Suprapubic skin (tissue), 4 donors: ENCODE data around the gene DDX18. TPM values are rescaled to one million over a fixed set of nuclear protein-coding genes. Genes with fewer than 3 reads are reported as not detected.

Experiments used
- DNase-seq, 2 donors: peaks; one replicate each; pipeline ENCODE4 v3.0.0-alpha.2; 2019; ENCODE audit warnings: low spot score in 2 of 2
- H3K27ac ChIP-seq: fragments of 200-600 bp; sonication (generic); one replicate; pipeline ENCODE4 v1.5.1; 2019
- H3K27me3 ChIP-seq: fragments of 200-600 bp; sonication (generic); one replicate; pipeline ENCODE4 v1.5.1; 2019
- H3K36me3 ChIP-seq: fragments of 200-600 bp; sonication (generic); one replicate; pipeline ENCODE4 v1.5.1; 2019
- H3K4me1 ChIP-seq: fragments of 200-600 bp; sonication (generic); one replicate; pipeline ENCODE4 v1.5.1; 2019
- H3K4me3 ChIP-seq: fragments of 200-600 bp; sonication (generic); one replicate; pipeline ENCODE4 v1.5.1; 2019; ENCODE audit warnings: mild to moderate bottlenecking
- H3K9me3 ChIP-seq: fragments of 200-600 bp; sonication (generic); one replicate; pipeline ENCODE4 v1.5.1; 2019
- CTCF ChIP-seq, 2 donors: fragments of 200-600 bp in 1 of 2; fragments of 450-650 bp in 1 of 2; sonication (generic) in 1 of 2; IDR thresholded peaks; one replicate each; pipeline ENCODE4 v1.5.1; 2016 to 2019; ENCODE audit warnings: antibody characterized with exemption in 2 of 2, mild to moderate bottlenecking in 1 of 2, moderate library complexity in 1 of 2
- EP300 ChIP-seq: sonication (generic); formaldehyde crosslinking; IDR thresholded peaks from one replicate; pipeline ENCODE4 v1.6.1; 2017; ENCODE audit warnings: antibody characterized with exemption
- POLR2A ChIP-seq, 2 donors: fragments of 450-650 bp; IDR thresholded peaks; one replicate each; pipeline ENCODE4 v1.6.1; 2017; ENCODE audit warnings: antibody characterized with exemption in 2 of 2, mild to moderate bottlenecking in 2 of 2, moderate library complexity in 2 of 2
- POLR2AphosphoS5 ChIP-seq, 3 donors: sonication (generic); formaldehyde crosslinking; IDR thresholded peaks; one replicate each; pipeline ENCODE4 v1.6.1; 2017; ENCODE audit warnings: antibody characterized with exemption in 3 of 3
- WGBS: methylation state at CpG from one replicate; pipeline ENCODE4 v1.1.5; 2018; 5-methylcytosine and 5-hydroxymethylcytosine counted together
- total RNA-seq, 4 donors: library from RNA; depleted of rRNA; stranded (reverse); fragments of >200 nt; gene quantifications; one replicate each; pipeline ENCODE4 v1.1.0, GENCODE V29; 2016

DDX18 gene
- total RNA-seq, 4 donors from 2014 or later, result 32.3 to 61.7 (median 39.6) TPM

GRCh38 chr2:117833911-117834310 is 19.4 kb downstream of the DDX18 start:
- H3K27ac ChIP-seq, result no peak overlapping the region
- peaks cover 12% of the 10 kb centered on the region for H3K4me1 ChIP-seq
- 86% methylated on average over 3 of the region's 3 CpGs for WGBS
- DNase-seq, result no peak
- H3K27me3 ChIP-seq, result no peaks in the 10 kb centered on the region
- peaks cover 46% of the 10 kb centered on the region for H3K36me3 ChIP-seq
- H3K9me3 ChIP-seq, result no peaks in the 10 kb centered on the region
- no peak overlapping the region for H3K4me3 ChIP-seq
- TF ChIP-seq EP300, result no peak
- TF ChIP-seq POLR2AphosphoS5 (IDR thresholded peaks at IDR 0.05), result no peak

DNA sequence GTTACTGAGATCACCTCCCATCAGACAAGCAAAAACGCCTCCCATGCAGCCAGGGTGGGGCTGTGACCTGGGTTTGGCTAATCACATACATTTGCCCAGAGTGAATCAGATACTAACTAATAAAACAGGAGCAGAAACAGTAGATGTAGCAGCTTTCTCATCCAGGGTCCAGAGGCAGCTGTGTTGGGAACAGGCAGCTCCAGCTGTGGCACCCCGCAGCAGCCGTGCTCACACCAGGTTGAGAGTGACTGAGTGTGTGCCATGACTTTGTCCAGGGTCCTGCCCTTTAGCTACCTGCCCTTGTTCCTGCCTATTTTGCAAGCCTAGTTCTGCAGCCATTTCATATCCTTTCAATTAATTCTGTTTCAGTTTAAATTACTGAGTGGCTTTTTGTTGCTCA is 20.5 kb downstream of the DDX18 start:
- TF ChIP-seq EP300 (no peak), POLR2A (IDR thresholded peaks at IDR 0.05) (no peak), CTCF (IDR thresholded peaks at IDR 0.05) (no peak), POLR2AphosphoS5 (IDR thresholded peaks at IDR 0.05) (no peak)
- Histone ChIP-seq H3K27ac (no peak overlapping the region), H3K4me3 (no peak overlapping the region), H3K36me3 (peaks cover 35% of the 10 kb centered on the region), H3K4me1 (peaks cover 12% of the 10 kb centered on the region), H3K27me3 (no peaks in the 10 kb centered on the region), H3K9me3 (no peaks in the 10 kb centered on the region)
- 78% methylated on average over 3 of the region's 3 CpGs for WGBS
- DNase-seq, result no peak

- Histone ChIP-seq H3K27me3 (no peaks in the 10 kb centered on the region), H3K4me3 (peak overlapping the region; percentile 59), H3K27ac (no peak overlapping the region), H3K4me1 (peaks cover 12% of the 10 kb centered on the region), H3K36me3 (peaks cover 23% of the 10 kb centered on the region), H3K9me3 (no peaks in the 10 kb centered on the region)
- peak; percentile 87 to 90 for DNase-seq
- TF ChIP-seq EP300 (no peak), POLR2AphosphoS5 (IDR thresholded peaks at IDR 0.05) (no peak), CTCF (IDR thresholded peaks at IDR 0.05) (peak in 1 of 2 donors; percentile 87), POLR2A (IDR thresholded peaks at IDR 0.05) (no peak)
- 6% methylated on average over 22 of the region's 53 CpGs for WGBS
These were observed 21.7 kb downstream of the DDX18 start for GRCh38 chr2:117835990-117836760.

DNA sequence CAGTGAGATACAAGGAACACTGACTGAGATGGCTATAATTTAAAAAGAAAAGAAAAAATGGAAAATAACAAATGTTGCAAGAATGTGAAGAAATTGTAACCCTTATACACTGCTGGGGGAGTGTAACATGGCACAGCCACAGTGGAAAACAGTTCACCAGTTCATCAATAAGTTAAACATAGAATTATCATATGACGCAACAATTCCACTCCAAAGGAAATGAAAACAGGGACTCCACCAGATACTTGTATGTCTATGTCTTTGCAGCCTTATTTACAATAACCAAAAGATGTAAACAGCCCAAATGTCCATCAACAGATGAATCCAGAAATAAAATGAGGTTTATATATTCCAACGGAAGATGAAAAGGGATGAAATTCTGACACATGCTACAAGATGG is 30.8 kb downstream of the DDX18 start:
- Histone ChIP-seq H3K4me3 (no peak overlapping the region), H3K27me3 (peaks cover 31% of the 10 kb centered on the region), H3K36me3 (no peaks in the 10 kb centered on the region), H3K4me1 (no peaks in the 10 kb centered on the region), H3K9me3 (no peaks in the 10 kb centered on the region), H3K27ac (no peak overlapping the region)
- 92% methylated on average over 2 of the region's 2 CpGs for WGBS
- DNase-seq, result no peak
- no peak for TF ChIP-seq POLR2AphosphoS5 (IDR thresholded peaks at IDR 0.05)
- TF ChIP-seq POLR2A (IDR thresholded peaks at IDR 0.05), result no peak
- no peak for TF ChIP-seq EP300

- H3K36me3 ChIP-seq, result no peaks in the 10 kb centered on the region
- 8% methylated on average over 7 of the region's 7 CpGs for WGBS
- TF ChIP-seq POLR2AphosphoS5 (IDR thresholded peaks at IDR 0.05), result no peak
- no peak for TF ChIP-seq CTCF (IDR thresholded peaks at IDR 0.05)
- TF ChIP-seq POLR2A (IDR thresholded peaks at IDR 0.05), result no peak
- TF ChIP-seq EP300, result no peak
- DNase-seq, result no peak
- peaks cover 52% of the 10 kb centered on the region for H3K27me3 ChIP-seq
- no peaks in the 10 kb centered on the region for H3K4me1 ChIP-seq
- no peaks in the 10 kb centered on the region for H3K9me3 ChIP-seq
- H3K27ac ChIP-seq, result no peak overlapping the region
- H3K4me3 ChIP-seq, result no peak overlapping the region
These were observed 35.5 kb downstream of the DDX18 start for GRCh38 chr2:117850015-117850414.

DNA sequence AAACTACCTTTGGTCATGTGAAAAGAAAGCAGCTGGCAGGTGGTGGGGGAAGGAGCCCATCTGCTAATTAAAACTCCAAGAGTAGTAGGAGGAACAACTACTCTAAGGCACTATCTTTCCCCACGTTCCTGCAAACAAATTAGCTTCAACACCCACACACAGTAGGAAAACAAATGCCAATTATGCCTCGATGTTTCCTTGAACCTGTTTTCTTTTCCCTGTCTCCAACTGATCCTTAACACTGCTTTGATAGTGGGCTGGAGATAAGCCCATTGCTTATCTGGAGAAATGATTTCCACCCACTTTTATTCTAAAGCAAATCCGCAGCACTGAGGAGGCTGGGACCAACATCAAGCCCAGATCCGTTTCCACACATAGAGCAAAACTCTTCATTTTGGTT is 36.0 kb downstream of the DDX18 start:
- WGBS, result 16% methylated on average over 4 of the region's 4 CpGs
- Histone ChIP-seq H3K4me1 (no peaks in the 10 kb centered on the region), H3K4me3 (no peak overlapping the region), H3K9me3 (no peaks in the 10 kb centered on the region), H3K36me3 (no peaks in the 10 kb centered on the region), H3K27ac (no peak overlapping the region), H3K27me3 (peaks cover 55% of the 10 kb centered on the region)
- no peak for DNase-seq
- TF ChIP-seq POLR2A (IDR thresholded peaks at IDR 0.05) (no peak), EP300 (no peak), CTCF (IDR thresholded peaks at IDR 0.05) (no peak), POLR2AphosphoS5 (IDR thresholded peaks at IDR 0.05) (no peak)
